CD14-positive monocyte (primary cell): ENCODE results near the gene AP4B1. TPM values are rescaled to one million over a fixed set of nuclear protein-coding genes. Genes with fewer than 3 reads are reported as not detected.

Source experiments
- DNase-seq, 3 donors: peaks; one replicate each; pipeline ENCODE4 v3.0.0-alpha.2; 2011 to 2022
- H2AFZ ChIP-seq: 2 replicates; pipeline ENCODE4 v1.6.0; 2012; ENCODE audit warnings: mild to moderate bottlenecking, low read depth, low read length, inconsistent platforms; ENCODE audit not compliant: insufficient read depth, poor library complexity, severe bottlenecking
- H3K27ac ChIP-seq, 2 donors: 1 replicate in 1 of 2; 2 replicates in 1 of 2; pipeline ENCODE4 v1.5.1; 2012 to 2013; ENCODE audit warnings: low read length in 2 of 2, control low read depth in 1 of 2, inconsistent platforms in 1 of 2, low read depth in 1 of 2, mild to moderate bottlenecking in 1 of 2
- H3K27me3 ChIP-seq, 2 donors: one replicate each; pipeline versions ENCODE4 v1.6.0 to v1.6.1; 2011 to 2013; ENCODE audit warnings: low read length in 2 of 2; ENCODE audit not compliant: control insufficient read depth in 2 of 2, insufficient read depth in 2 of 2
- H3K36me3 ChIP-seq, 2 donors: replicated peaks in 1 of 2; 1 replicate in 1 of 2; 2 replicates in 1 of 2; pipeline versions ENCODE4 v1.5.1 to v1.6.1; 2012 to 2013; ENCODE audit warnings: low read length in 2 of 2, control low read depth in 1 of 2, inconsistent platforms in 1 of 2, mild to moderate bottlenecking in 1 of 2; ENCODE audit not compliant: insufficient read depth in 2 of 2, control insufficient read depth in 1 of 2
- H3K4me1 ChIP-seq, 2 donors: 1 replicate in 1 of 2; 2 replicates in 1 of 2; pipeline versions ENCODE4 v1.5.1 to v1.6.1; 2012 to 2013; ENCODE audit warnings: low read length in 2 of 2, control low read depth in 1 of 2, inconsistent platforms in 1 of 2, mild to moderate bottlenecking in 1 of 2, moderate library complexity in 1 of 2; ENCODE audit not compliant: insufficient read depth in 2 of 2, control insufficient read depth in 1 of 2
- H3K4me2 ChIP-seq: replicated peaks from 2 replicates; pipeline ENCODE3; 2012; ENCODE audit warnings: low read length, moderate library complexity, mild to moderate bottlenecking; ENCODE audit not compliant: poor library complexity, severe bottlenecking; ENCODE audit errors: extremely low read depth
- H3K4me3 ChIP-seq, 3 experiments: fragments of 200-600 bp in 1 of 3; sonication (generic) in 1 of 3; replicated peaks in 1 of 3; 1 replicate in 2 of 3; 2 replicates in 1 of 3; pipeline ENCODE4 v1.5.1; 2011 to 2013; ENCODE audit warnings: low read length in 3 of 3, mild to moderate bottlenecking in 3 of 3, control low read depth in 2 of 3, low read depth in 2 of 3, inconsistent platforms in 1 of 3, moderate library complexity in 1 of 3
- H3K79me2 ChIP-seq: 2 replicates; pipeline ENCODE4 v1.6.0; 2012; ENCODE audit warnings: mild to moderate bottlenecking, control low read depth, inconsistent platforms, low read length, moderate library complexity; ENCODE audit not compliant: insufficient read depth
- H3K9ac ChIP-seq: 2 replicates; pipeline ENCODE4 v1.6.0; 2017; ENCODE audit warnings: low read length, mild to moderate bottlenecking; ENCODE audit not compliant: insufficient read depth, poor library complexity, severe bottlenecking
- H3K9me3 ChIP-seq, 2 donors: replicated peaks in 1 of 2; 1 replicate in 1 of 2; 2 replicates in 1 of 2; pipeline versions ENCODE4 v1.5.1 to v1.6.1; 2012 to 2013; ENCODE audit warnings: low read length in 2 of 2, control low read depth in 1 of 2; ENCODE audit not compliant: control insufficient read depth in 1 of 2, insufficient read depth in 1 of 2
- H4K20me1 ChIP-seq: 2 replicates; pipeline ENCODE4 v1.6.0; 2012; ENCODE audit warnings: mild to moderate bottlenecking, low read length, control low read depth, moderate library complexity; ENCODE audit not compliant: insufficient read depth
- H3K27ac Mint-ChIP-seq, 7 donors: one replicate each; pipeline ENCODE4 v1.8.0; 2020; ENCODE audit warnings: mild to moderate bottlenecking in 7 of 7, mixed read lengths in 7 of 7, moderate library complexity in 6 of 7, inconsistent platforms in 2 of 7
- H3K27me3 Mint-ChIP-seq, 3 donors: one replicate each; pipeline ENCODE4 v1.8.0; 2021 to 2022; ENCODE audit warnings: low read depth in 3 of 3, mild to moderate bottlenecking in 3 of 3, mixed read lengths in 3 of 3, moderate library complexity in 3 of 3, inconsistent platforms in 1 of 3
- H3K36me3 Mint-ChIP-seq, 2 donors: one replicate each; pipeline ENCODE4 v1.8.0; 2020; ENCODE audit warnings: mixed read lengths in 2 of 2, inconsistent platforms in 1 of 2, mild to moderate bottlenecking in 1 of 2
- H3K4me1 Mint-ChIP-seq: one replicate; pipeline ENCODE4 v1.8.0; 2020; ENCODE audit warnings: mild to moderate bottlenecking, mixed read lengths
- H3K4me3 Mint-ChIP-seq, 2 donors: one replicate each; pipeline ENCODE4 v1.8.0; 2020; ENCODE audit warnings: mild to moderate bottlenecking in 2 of 2, mixed read lengths in 2 of 2, moderate library complexity in 1 of 2
- H3K9me3 Mint-ChIP-seq, 7 donors: one replicate each; pipeline ENCODE4 v1.8.0; 2020 to 2022; ENCODE audit warnings: mixed read lengths in 7 of 7, mild to moderate bottlenecking in 6 of 7, moderate library complexity in 6 of 7, inconsistent platforms in 2 of 7
- CTCF ChIP-seq: fragments of 200-600 bp; IDR thresholded peaks from one replicate; pipeline ENCODE4 v1.8.0; 2022; ENCODE audit warnings: antibody characterized with exemption, mild to moderate bottlenecking
- WGBS: methylation state at CpG from one replicate; pipeline ENCODE4 v1.1.5; 2013; ENCODE audit warnings: missing lambda C conversion rate; ENCODE audit not compliant: insufficient coverage; 5-methylcytosine and 5-hydroxymethylcytosine counted together
- intact Hi-C, 2 donors: fragments of 100-400 bp; cut with micrococcal nuclease; formaldehyde crosslinking; loops; one replicate each; pipeline versions ENCODE4 v1.15.0 to v1.15.1; 2023
- polyA plus RNA-seq, 3 donors: library from polyadenylated mRNA; depleted of rRNA in 1 of 3; unstranded in 2 of 3; stranded (reverse) in 1 of 3; fragments of 300-500 nt in 2 of 3; fragments of >200 nt in 1 of 3; fragmentation: Illumina TruSeq in 2 of 3; gene quantifications; 1 replicate in 2 of 3; 2 replicates in 1 of 3; pipeline ENCODE4 v1.2.3, GENCODE V29; 2012 to 2021

Gene AP4B1
- polyA plus RNA-seq, 3 donors = 3.5 to 46.3 (median 6.1) TPM

- no peak overlapping the region for H3K4me3 ChIP-seq
- peaks cover 100% of the 10 kb centered on the region for H3K79me2 ChIP-seq
- H4K20me1 ChIP-seq = peaks cover 94% of the 10 kb centered on the region
- no peaks in the 10 kb centered on the region for H3K9me3 ChIP-seq
- H3K27me3 Mint-ChIP-seq = peaks cover 0 to 2% (median 0%) of the 10 kb centered on the region in 3 donors
- peak overlapping the region in 1 of 2 donors; percentile 99 for H3K27ac ChIP-seq
- peak overlapping the region in 4 of 7 donors; percentile 15 to 88 (median 42) for H3K27ac Mint-ChIP-seq
- H3K4me2 ChIP-seq = peak overlapping the region; percentile 20
- WGBS = 70% methylated on average over 2 of the region's 5 CpGs
- H3K4me1 Mint-ChIP-seq = peaks cover 89% of the 10 kb centered on the region
- no peak for TF ChIP-seq CTCF
- no peak overlapping the region for H3K4me3 Mint-ChIP-seq
- H3K36me3 ChIP-seq = no peaks in the 10 kb centered on the region
- H3K36me3 Mint-ChIP-seq = peaks cover 9 to 25% of the 10 kb centered on the region in 2 donors
- peaks cover 58 to 82% of the 10 kb centered on the region in 2 donors for H3K4me1 ChIP-seq
- no peaks in the 10 kb centered on the region for H3K27me3 ChIP-seq
- H3K9me3 Mint-ChIP-seq = peaks cover 0 to 4% (median 0%) of the 10 kb centered on the region in 7 donors
- no peak overlapping the region for H3K9ac ChIP-seq
- no peak overlapping the region for H2AFZ ChIP-seq
- DNase-seq = no peak
- intact Hi-C loops = loop anchor here (5.0 kb wide), 2 partner anchors 62 to 67 kb away; partner anchors contain the start of gene PTPN22 (in 1 of the 2)
These were observed 30.0 kb upstream of the AP4B1 start for GRCh38 chr1:113934511-113935055.

GRCh38 chr1:113934006-113934405 is 29.4 kb upstream of the AP4B1 start:
- peak overlapping the region in 1 of 2 donors; percentile 69 for H3K4me3 Mint-ChIP-seq
- H3K27me3 Mint-ChIP-seq = peaks cover 0 to 3% (median 0%) of the 10 kb centered on the region in 3 donors
- Histone ChIP-seq H3K27ac (peak overlapping the region in 1 of 2 donors; percentile 99), H3K79me2 (peaks cover 100% of the 10 kb centered on the region), H3K4me1 (peaks cover 52 to 76% of the 10 kb centered on the region in 2 donors), H3K4me2 (peak overlapping the region; percentile 20), H3K4me3 (peak overlapping the region in 1 of 3 experiments; percentile 31), H3K36me3 (no peaks in the 10 kb centered on the region), H3K27me3 (no peaks in the 10 kb centered on the region), H2AFZ (no peak overlapping the region), H3K9ac (no peak overlapping the region), H4K20me1 (peaks cover 88% of the 10 kb centered on the region), H3K9me3 (no peaks in the 10 kb centered on the region)
- intact Hi-C loops = loop anchor here (5.0 kb wide), 2 partner anchors 62 to 67 kb away; partner anchors contain the start of gene PTPN22 (in 1 of the 2)
- peak overlapping the region in 5 of 7 donors; percentile 33 to 99 (median 87) for H3K27ac Mint-ChIP-seq
- H3K4me1 Mint-ChIP-seq = peaks cover 83% of the 10 kb centered on the region
- peaks cover 9 to 22% of the 10 kb centered on the region in 2 donors for H3K36me3 Mint-ChIP-seq
- no peak for TF ChIP-seq CTCF
- peaks cover 0 to 4% (median 0%) of the 10 kb centered on the region in 7 donors for H3K9me3 Mint-ChIP-seq
- no peak for DNase-seq
